OCI-LY3 (cell line): ENCODE measurements around the gene ENC1.

Source experiments
- CTCF ChIP-seq: fragments of 200-600, 300-600 bp; sonication (generic); IDR thresholded peaks from 2 replicates; pipeline ENCODE4 v1.5.1; 2014; ENCODE audit warnings: antibody characterized with exemption, low read length, low read depth
- EZH2phosphoT487 ChIP-seq: fragments of 200-600 bp; shearing (Covaris generic); IDR thresholded peaks from 2 replicates; pipeline ENCODE4 v1.6.1; 2018; ENCODE audit warnings: antibody characterized with exemption, mixed run types, low read depth

- TF ChIP-seq CTCF (no peak), EZH2phosphoT487 (no peak)
Measured at GRCh38 chr5:74621492-74621891, 19.0 kb downstream of the ENC1 start.
